Ovary (tissue), 9 donors: Measurements from ENCODE around the gene SLC13A5. TPM values are rescaled to one million over a fixed set of nuclear protein-coding genes. Genes with fewer than 3 reads are reported as not detected.

Experiments used
- DNase-seq, 5 donors: peaks; one replicate each; pipeline ENCODE4 v3.0.0-alpha.2; 2019 to 2020
- H3K27ac ChIP-seq, 2 donors: fragments of 200-600 bp; one replicate each; pipeline versions ENCODE4 v1.5.1 to v1.8.0; 2019 to 2022
- H3K27me3 ChIP-seq: fragments of 200-600 bp; one replicate; pipeline ENCODE4 v1.8.0; 2022
- H3K36me3 ChIP-seq: fragments of 200-600 bp; sonication (generic); one replicate; pipeline ENCODE4 v1.5.1; 2019
- H3K4me1 ChIP-seq: one replicate; pipeline ENCODE4 v1.8.1; 2013; ENCODE audit warnings: mild to moderate bottlenecking, moderate library complexity; ENCODE audit not compliant: insufficient read depth
- H3K4me3 ChIP-seq: fragments of 200-600 bp; sonication (generic); one replicate; pipeline ENCODE4 v1.5.1; 2017
- H3K9me3 ChIP-seq, 2 donors: fragments of 200-600 bp in 1 of 2; sonication (generic) in 1 of 2; one replicate each; pipeline versions ENCODE4 v1.5.1 to v1.8.1; 2013 to 2019; ENCODE audit warnings: mild to moderate bottlenecking in 1 of 2, moderate library complexity in 1 of 2
- EP300 ChIP-seq: sonication (generic); formaldehyde crosslinking; IDR thresholded peaks from one replicate; pipeline ENCODE4 v1.6.1; 2017; ENCODE audit warnings: antibody characterized with exemption
- POLR2A ChIP-seq: fragments of 450-650 bp; IDR thresholded peaks from one replicate; pipeline ENCODE4 v1.6.1; 2017; ENCODE audit warnings: antibody characterized with exemption, mild to moderate bottlenecking, moderate library complexity
- WGBS, 3 donors: extraction: QIAGEN DNeasy Blood & Tissue Kit in 1 of 3; methylation state at CpG; one replicate each; pipeline versions ENCODE4 v1.1.5 to v1.1.7; 2013 to 2017; 5-methylcytosine and 5-hydroxymethylcytosine counted together
- intact Hi-C, 4 donors: fragments of 100-400 bp; cut with DNase I; formaldehyde crosslinking; loops; one replicate each; pipeline versions ENCODE4 v1.11.0 to v1.15.1; 2022 to 2023
- polyA plus RNA-seq, 2 donors: library from polyadenylated mRNA; stranded (reverse); fragments of 200-250 nt in 1 of 2; fragments of 350-450 nt in 1 of 2; fragmentation: Illumina TruSeq in 1 of 2; extraction: RNeasy Lipid Tissue Mini Kit (QIAGEN cat#74804) in 1 of 2; gene quantifications; one replicate each; pipeline ENCODE4 v1.2.3, GENCODE V29; 2013 to 2014
- total RNA-seq, 7 donors: library from RNA; depleted of rRNA in 2 of 7; stranded (reverse); fragments of >200 nt in 2 of 7; fragmentation: NEBNext Ultra II Directional in 3 of 7; extraction: Animal tissue kit (Norgen Biotek cat#: 25700) in 3 of 7; gene quantifications; one replicate each; pipeline versions ENCODE4 v1.1.0 to v1.2.4, GENCODE V29; 2016 to 2023
- TF ChIP-seq, protein P1 (sequence below), 3 donors: fragments of 450-650 bp in 2 of 3; fragments of 200-600 bp in 1 of 3; IDR thresholded peaks; one replicate each; pipeline versions ENCODE4 v1.5.1 to v1.8.0; 2016 to 2022; ENCODE audit warnings: antibody characterized with exemption in 3 of 3, mild to moderate bottlenecking in 1 of 3
- donor health status: DM: no; HTN: no; CAD: no; lungs with moderate emphysema.
- donor health status: DM: no; HTN: no; CAD: no.
- donor health status: Bipolar disorder and iron deficiency.
- donor health status: DM: yes; HTN: yes; CAD: no.
- donor health status: DM: no; HTN: no; CAD: no.
- donor health status: DM: yes; HTN: yes; CAD: no.

The SLC13A5 gene
- total and polyA plus RNA-seq, 9 donors = 0.45 to 2.6 (median 1.4) TPM

GRCh38 chr17:6671431-6671830 lies 41.7 kb downstream of the SLC13A5 start:
- Histone ChIP-seq H3K27ac (no peak overlapping the region), H3K36me3 (no peaks in the 10 kb centered on the region), H3K4me3 (no peak overlapping the region), H3K4me1 (peaks cover 3% of the 10 kb centered on the region), H3K27me3 (no peaks in the 10 kb centered on the region), H3K9me3 (no peaks in the 10 kb centered on the region)
- intact Hi-C loops = loop anchor here in 1 of 4 donors (10.0 kb wide), 1 partner anchor 163 kb away; the partner anchor contains the start of gene TEKT1
- WGBS, 3 donors = 83 to 87% (median 83%) methylated on average over 7 of the region's 7 CpGs
- DNase-seq = no peak
- TF ChIP-seq POLR2A (no peak), EP300 (no peak)
- TF ChIP-seq, protein P1, sequence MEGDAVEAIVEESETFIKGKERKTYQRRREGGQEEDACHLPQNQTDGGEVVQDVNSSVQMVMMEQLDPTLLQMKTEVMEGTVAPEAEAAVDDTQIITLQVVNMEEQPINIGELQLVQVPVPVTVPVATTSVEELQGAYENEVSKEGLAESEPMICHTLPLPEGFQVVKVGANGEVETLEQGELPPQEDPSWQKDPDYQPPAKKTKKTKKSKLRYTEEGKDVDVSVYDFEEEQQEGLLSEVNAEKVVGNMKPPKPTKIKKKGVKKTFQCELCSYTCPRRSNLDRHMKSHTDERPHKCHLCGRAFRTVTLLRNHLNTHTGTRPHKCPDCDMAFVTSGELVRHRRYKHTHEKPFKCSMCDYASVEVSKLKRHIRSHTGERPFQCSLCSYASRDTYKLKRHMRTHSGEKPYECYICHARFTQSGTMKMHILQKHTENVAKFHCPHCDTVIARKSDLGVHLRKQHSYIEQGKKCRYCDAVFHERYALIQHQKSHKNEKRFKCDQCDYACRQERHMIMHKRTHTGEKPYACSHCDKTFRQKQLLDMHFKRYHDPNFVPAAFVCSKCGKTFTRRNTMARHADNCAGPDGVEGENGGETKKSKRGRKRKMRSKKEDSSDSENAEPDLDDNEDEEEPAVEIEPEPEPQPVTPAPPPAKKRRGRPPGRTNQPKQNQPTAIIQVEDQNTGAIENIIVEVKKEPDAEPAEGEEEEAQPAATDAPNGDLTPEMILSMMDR (IDR thresholded peaks at IDR 0.05) = no peak

- TF ChIP-seq, protein P1 (IDR thresholded peaks at IDR 0.05) = no peak
- TF ChIP-seq EP300 = no peak
- TF ChIP-seq POLR2A = no peak
- 74 to 93% (median 89%) methylated on average over 6 of the region's 6 CpGs for WGBS, 3 donors
- no peaks in the 10 kb centered on the region for H3K36me3 ChIP-seq
- no peaks in the 10 kb centered on the region for H3K9me3 ChIP-seq
- H3K27ac ChIP-seq = no peak overlapping the region
- intact Hi-C loops = loop anchor here in 1 of 4 donors (10.0 kb wide), 1 partner anchor 164 kb away; the partner anchor contains the start of gene TEKT1
- H3K27me3 ChIP-seq = no peaks in the 10 kb centered on the region
- peaks cover 3% of the 10 kb centered on the region for H3K4me1 ChIP-seq
- DNase-seq = no peak
- no peak overlapping the region for H3K4me3 ChIP-seq
Observed at GRCh38 chr17:6670999-6671398, 42.2 kb downstream of the SLC13A5 start.

DNA sequence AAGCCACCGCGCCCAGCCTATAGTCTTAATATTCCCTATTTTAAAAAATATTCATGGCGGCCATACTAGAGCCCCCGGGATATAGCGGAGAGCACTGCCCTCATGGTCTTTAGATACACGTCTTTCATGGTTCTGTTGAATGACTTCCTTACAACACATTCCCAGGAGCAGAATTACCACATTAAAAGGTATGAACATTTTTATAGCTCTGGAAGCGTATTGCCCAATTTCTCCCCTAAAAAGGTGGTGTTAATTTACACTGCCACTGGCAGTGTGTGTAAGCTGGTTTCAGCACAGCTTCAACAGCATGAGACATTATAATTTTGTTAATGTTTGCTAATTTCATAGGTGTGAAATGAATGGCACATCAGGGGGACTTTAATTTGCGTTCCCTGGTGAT lies 42.6 kb downstream of the SLC13A5 start:
- Histone ChIP-seq H3K36me3 (no peaks in the 10 kb centered on the region), H3K9me3 (no peaks in the 10 kb centered on the region), H3K27ac (no peak overlapping the region), H3K27me3 (no peaks in the 10 kb centered on the region), H3K4me3 (no peak overlapping the region), H3K4me1 (peaks cover 3% of the 10 kb centered on the region)
- 93 to 96% (median 94%) methylated on average over 8 of the region's 8 CpGs for WGBS, 3 donors
- intact Hi-C loops = loop anchor here in 1 of 4 donors (10.0 kb wide), 1 partner anchor 164 kb away; the partner anchor contains the start of gene TEKT1
- TF ChIP-seq POLR2A (no peak), EP300 (no peak)
- TF ChIP-seq, protein P1 (IDR thresholded peaks at IDR 0.05) = no peak
- no peak for DNase-seq

DNA sequence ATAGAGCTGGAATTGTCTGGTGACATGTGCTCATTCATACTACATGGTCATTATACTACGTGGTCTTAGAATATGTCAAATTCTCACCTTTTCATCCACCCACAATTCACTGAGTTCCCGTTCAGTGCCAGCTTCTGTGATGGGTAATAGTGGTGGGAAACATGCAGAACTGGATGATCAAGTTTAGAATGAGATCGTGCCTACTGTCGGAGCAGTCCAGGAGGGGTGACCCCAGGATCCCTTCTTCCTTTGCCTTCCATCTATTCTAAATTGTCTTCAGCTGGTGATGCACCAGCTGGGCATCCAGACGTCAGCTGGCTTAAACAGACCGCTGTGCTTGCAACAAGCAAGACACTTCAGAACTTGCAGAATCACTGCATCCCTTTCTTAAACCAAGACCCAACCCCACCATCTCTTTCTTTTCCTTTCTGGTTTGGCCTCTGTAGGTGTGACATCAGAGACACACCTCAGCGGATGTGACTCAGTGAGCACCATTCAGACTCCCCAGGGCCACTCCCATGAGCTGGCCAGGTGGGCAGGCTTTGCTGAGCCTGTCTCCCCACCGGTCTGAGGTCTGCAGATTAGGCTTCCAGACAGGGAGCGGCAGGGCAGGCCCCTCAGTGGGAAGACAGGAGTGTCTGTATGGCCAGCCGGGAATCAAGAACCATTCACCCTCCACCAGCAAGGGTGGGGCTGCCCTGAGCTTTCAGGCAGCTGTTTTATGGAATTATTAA lies 43.5 kb downstream of the SLC13A5 start:
- intact Hi-C loops = loop anchor here (5.0 to 10.0 kb wide), 9 partner anchors 85 to 343 kb away; partner anchors contain the start of genes ALOX12 (in 1 of the 4), RNASEK (in 1 of the 4), TEKT1 (in 1 of the 4) and XAF1 (in 1 of the 4)
- Histone ChIP-seq H3K4me1 (peaks cover 3% of the 10 kb centered on the region), H3K27ac (no peak overlapping the region), H3K4me3 (no peak overlapping the region), H3K36me3 (no peaks in the 10 kb centered on the region), H3K27me3 (no peaks in the 10 kb centered on the region), H3K9me3 (no peaks in the 10 kb centered on the region)
- DNase-seq = no peak
- TF ChIP-seq, protein P1 (IDR thresholded peaks at IDR 0.05) = no peak
- TF ChIP-seq POLR2A (no peak), EP300 (no peak)
- 81 to 85% (median 81%) methylated on average over 10 of the region's 10 CpGs for WGBS, 3 donors
